Heart right ventricle (tissue), 16 donors: ENCODE measurements around the gene DTNBP1. TPM values are rescaled to one million over a fixed set of nuclear protein-coding genes. Genes with fewer than 3 reads are reported as not detected.

ENCODE experiments used
- ATAC-seq, 8 donors: fragments of 200-7000 bp; cut with Tn5 transposase; one replicate each; pipeline ENCODE4 v1.9.1; 2020; ENCODE audit warnings: mild to moderate bottlenecking in 8 of 8, moderate library complexity in 8 of 8, moderate number of reproducible peaks in 1 of 8
- DNase-seq, 2 donors: peaks; one replicate each; pipeline ENCODE4 v3.0.0-alpha.2; 2020
- H3K27ac ChIP-seq, 10 donors: fragments of 200-600 bp; sonication (generic) in 2 of 10; one replicate each; pipeline versions ENCODE4 v1.5.0 to v1.8.0; 2020 to 2022; ENCODE audit warnings: mild to moderate bottlenecking in 3 of 10
- H3K27me3 ChIP-seq, 7 donors: fragments of 200-600 bp; one replicate each; pipeline ENCODE4 v1.8.0; 2021 to 2022; ENCODE audit warnings: mild to moderate bottlenecking in 2 of 7
- H3K36me3 ChIP-seq, 9 donors: fragments of 200-600 bp; sonication (generic) in 1 of 9; one replicate each; pipeline versions ENCODE4 v1.5.0 to v1.8.0; 2020 to 2022; ENCODE audit warnings: mild to moderate bottlenecking in 2 of 9
- H3K4me1 ChIP-seq, 9 donors: fragments of 200-600 bp; sonication (generic) in 1 of 9; one replicate each; pipeline versions ENCODE4 v1.5.0 to v1.8.0; 2020 to 2022; ENCODE audit warnings: mild to moderate bottlenecking in 4 of 9
- H3K4me3 ChIP-seq, 10 donors: fragments of 200-600 bp; sonication (generic) in 2 of 10; one replicate each; pipeline versions ENCODE4 v1.5.0 to v1.8.0; 2020 to 2022; ENCODE audit warnings: mild to moderate bottlenecking in 7 of 10, moderate library complexity in 2 of 10
- H3K9me3 ChIP-seq, 11 donors: fragments of 200-600 bp in 10 of 11; sonication (generic) in 2 of 11; one replicate each; pipeline versions ENCODE4 v1.5.0 to v1.8.0; 2013 to 2022; ENCODE audit warnings: mild to moderate bottlenecking in 2 of 11, control low read depth in 1 of 11, moderate library complexity in 1 of 11
- CTCF ChIP-seq, 9 donors: fragments of 200-600 bp; sonication (generic) in 2 of 9; IDR thresholded peaks; one replicate each; pipeline versions ENCODE4 v1.5.0 to v1.8.0; 2021 to 2022; ENCODE audit warnings: antibody characterized with exemption in 9 of 9, mild to moderate bottlenecking in 5 of 9, moderate library complexity in 1 of 9
- WGBS, 2 donors: extraction: QIAGEN DNeasy Blood & Tissue Kit; methylation state at CpG; one replicate each; pipeline ENCODE4 v1.1.7; 2013; ENCODE audit warnings: inconsistent platforms in 1 of 2; 5-methylcytosine and 5-hydroxymethylcytosine counted together
- intact Hi-C, 10 donors: fragments of 100-400 bp; cut with DNase I; formaldehyde crosslinking; loops; one replicate each; pipeline versions ENCODE4 v1.11.1 to v1.14.2; 2022
- polyA plus RNA-seq, 2 donors: library from polyadenylated mRNA; stranded (reverse); fragments of 200-250 nt; gene quantifications; one replicate each; pipeline ENCODE4 v1.2.3, GENCODE V29; 2013
- total RNA-seq, 10 donors: library from RNA; stranded (reverse); fragmentation: NEBNext Ultra II Directional in 3 of 10; extraction: Animal tissue kit (Norgen Biotek cat#: 25700) in 3 of 10; gene quantifications; one replicate each; pipeline versions ENCODE4 v1.2.1 to v1.2.4, GENCODE V29; 2021 to 2023
- donor health status: Arrhythmogenic right ventricular cardiomyopathy.
- donor health status: ischemic (EF 13 %, LVEDD 7.1; RV severe dilation, severe dysfunction).
- donor health status: healthy with polysubstance abuse.
- donor health status: DM: no; HTN: yes; CAD: no.
- donor health status: DM: no; HTN: no; CAD: no.
- donor health status: ischemic (EF 25% LVEDD 6.9; RV normal size, moderate dysfunction).
- donor health status: ischemic (EF 25% LVEDD 5.7; RV mildly dilated, moderate dysfunction).
- donor health status: healthy.
- donor health status: DM: yes; HTN: yes; CAD: no.
- donor health status: Ischemic cardiomyopathy.
- donor health status: ischemic (EF 35%, LVEDD 5.7; RV mildly dilated, moderate dysfunction).
- donor health status: nonischemic (EF 11% LVEDD 7.7; RV severe dilation, severe dysfunction).
- donor health status: DM: yes; HTN: yes; CAD: no.
- donor health status: PGD.
- donor health status: ischemic (EF 29% LVEDD 5.4; RV normal size, mild dysfunction).
- donor health status: nonischemic (EF 23%, LVEDD 6.1; RV moderate dilation, normal function).

The DTNBP1 gene
- total and polyA plus RNA-seq, 12 donors, result 5.0 to 27.5 (median 18.4) TPM

- WGBS, 2 donors, result 52 to 55% methylated on average over 17 of the region's 17 CpGs
- H3K36me3 ChIP-seq, result peaks cover 0 to 6% (median 0%) of the 10 kb centered on the region in 9 donors
- TF ChIP-seq CTCF (IDR thresholded peaks at IDR 0.05), result no peak
- intact Hi-C loops, result no loop called here
- H3K27me3 ChIP-seq, result no peaks in the 10 kb centered on the region
- H3K9me3 ChIP-seq, result peaks cover 0 to 5% (median 0%) of the 10 kb centered on the region in 11 donors
- ATAC-seq (peak in 5 of 8 donors; percentile 25 to 70 (median 39)), DNase-seq (no peak)
- H3K4me3 ChIP-seq, result peak overlapping the region in 1 of 10 donors; percentile 5
- peaks cover 0 to 18% (median 8%) of the 10 kb centered on the region in 9 donors for H3K4me1 ChIP-seq
- H3K27ac ChIP-seq, result peak overlapping the region in 3 of 10 donors; percentile 1 to 22 (median 20)
Observed at GRCh38 chr6:15569035-15569995, 93.5 kb downstream of the DTNBP1 start.

GRCh38 chr6:15562977-15563376, 99.9 kb downstream of the DTNBP1 start:
- WGBS, 2 donors, result 86 to 97% methylated on average over 1 of the region's 1 CpG

GRCh38 chr6:15561447-15562199, 101.2 kb downstream of the DTNBP1 start:
- Histone ChIP-seq H3K36me3 (no peaks in the 10 kb centered on the region), H3K27ac (no peak overlapping the region), H3K4me1 (peaks cover 0 to 19% (median 0%) of the 10 kb centered on the region in 9 donors), H3K9me3 (no peaks in the 10 kb centered on the region), H3K4me3 (no peak overlapping the region), H3K27me3 (no peaks in the 10 kb centered on the region)
- DNase-seq, result no peak
- no peak for TF ChIP-seq CTCF (IDR thresholded peaks at IDR 0.05)
- ATAC-seq, result no peak
- 93 to 97% methylated on average over 3 of the region's 3 CpGs for WGBS, 2 donors
- intact Hi-C loops, result no loop called here

More at GRCh38 chr6:15562977-15563376, 99.9 kb downstream of the DTNBP1 start:
- no peak for TF ChIP-seq CTCF (IDR thresholded peaks at IDR 0.05)
- Histone ChIP-seq H3K36me3 (no peaks in the 10 kb centered on the region), H3K4me3 (no peak overlapping the region), H3K27ac (no peak overlapping the region), H3K27me3 (no peaks in the 10 kb centered on the region), H3K4me1 (peaks cover 0 to 19% (median 0%) of the 10 kb centered on the region in 9 donors), H3K9me3 (no peaks in the 10 kb centered on the region)
- no peak for DNase-seq
- no peak for ATAC-seq
- intact Hi-C loops, result no loop called here

GRCh38 chr6:15560713-15561112, 102.1 kb downstream of the DTNBP1 start:
- no peaks in the 10 kb centered on the region for H3K36me3 ChIP-seq
- TF ChIP-seq CTCF (IDR thresholded peaks at IDR 0.05), result no peak
- H3K4me1 ChIP-seq, result peaks cover 0 to 24% (median 0%) of the 10 kb centered on the region in 9 donors
- intact Hi-C loops, result no loop called here
- no peak overlapping the region for H3K4me3 ChIP-seq
- H3K9me3 ChIP-seq, result no peaks in the 10 kb centered on the region
- ATAC-seq, result no peak
- no peak overlapping the region for H3K27ac ChIP-seq
- 99 to 100% methylated on average over 1 of the region's 1 CpG for WGBS, 2 donors
- H3K27me3 ChIP-seq, result no peaks in the 10 kb centered on the region
- no peak for DNase-seq
